ENCODE measurements around the gene UNC5B. TPM values are rescaled to one million over a fixed set of nuclear protein-coding genes. Genes with fewer than 3 reads are reported as not detected.

Gene UNC5B
- total RNA-seq, 1 donor from 2014 or later, result 6.3 TPM

DNA sequence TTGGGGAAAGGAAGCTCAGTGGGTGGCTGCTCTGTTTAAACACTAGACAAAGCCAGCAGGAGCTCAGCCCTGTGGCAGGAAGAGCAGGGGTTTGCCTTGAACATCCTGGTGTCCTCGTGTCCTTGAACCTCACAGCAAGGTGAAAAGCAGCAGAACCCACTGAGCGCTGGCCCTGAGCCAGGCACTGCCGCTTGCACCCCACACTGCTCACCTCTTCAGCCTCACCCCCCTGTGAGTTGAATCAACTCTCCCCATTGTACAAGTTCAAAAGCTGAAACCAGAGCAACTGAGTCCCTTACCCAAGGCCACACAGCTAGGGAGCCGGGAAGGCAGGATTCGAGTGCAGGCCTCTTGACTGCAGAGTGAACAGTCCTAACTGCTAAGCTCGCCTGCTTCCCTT is 138.7 kb downstream of the UNC5B start:
- H3K9ac ChIP-seq (ENCODE audit: low read depth in 1 of 3, low read length in 3 of 3), result no peak overlapping the region
- H3K9me3 ChIP-seq (ENCODE audit: control insufficient read depth in 3 of 3, low read length in 3 of 3), result no peaks in the 10 kb centered on the region
- H3K4me1 ChIP-seq (ENCODE audit: control insufficient read depth in 3 of 3, insufficient read depth in 3 of 3, low read length in 3 of 3), result peaks cover 5 to 13% (median 10%) of the 10 kb centered on the region in 3 donors
- H3K27ac ChIP-seq (ENCODE audit: low read depth, low read length), result no peak overlapping the region
- H3K4me3 ChIP-seq (ENCODE audit: low read length in 3 of 3), result no peak overlapping the region
- peaks cover 0 to 5% (median 2%) of the 10 kb centered on the region in 3 donors for H3K36me3 ChIP-seq (ENCODE audit: control insufficient read depth in 3 of 3, insufficient read depth in 3 of 3, low read length in 3 of 3)
- H3K27me3 ChIP-seq (ENCODE audit: control insufficient read depth in 3 of 3, insufficient read depth in 3 of 3, low read length in 3 of 3), result no peaks in the 10 kb centered on the region

DNA sequence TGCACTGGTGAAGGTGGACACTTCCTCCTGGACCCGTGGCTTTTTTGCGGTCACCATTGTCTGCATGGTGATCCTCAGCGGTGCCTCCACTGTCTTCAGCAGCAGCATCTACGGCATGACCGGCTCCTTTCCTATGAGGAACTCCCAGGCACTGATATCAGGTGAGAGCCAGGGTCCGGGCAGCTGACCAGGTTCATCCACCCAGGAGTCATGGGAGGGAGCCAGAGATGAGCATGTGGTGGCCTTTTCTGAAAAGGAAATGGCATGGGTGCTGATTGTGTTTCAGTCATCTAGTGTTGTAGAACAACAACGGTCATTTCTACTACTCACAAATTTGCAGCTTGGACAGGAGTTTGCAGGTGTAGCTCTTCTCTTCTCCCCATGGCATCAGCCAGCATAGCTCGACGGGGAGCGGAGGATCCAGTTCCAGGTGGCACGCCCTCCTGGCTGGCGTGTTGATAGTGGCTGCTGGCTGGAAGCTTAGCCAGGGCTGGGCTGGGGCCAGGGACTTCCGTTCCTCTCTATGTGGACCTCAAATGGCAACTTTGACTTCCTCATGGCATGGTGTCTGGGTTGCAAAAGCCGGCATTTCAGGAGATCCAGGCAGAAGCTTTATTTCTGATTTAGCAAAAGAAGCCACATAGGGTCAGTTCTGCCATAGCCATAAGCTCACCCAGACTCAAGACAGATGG is 139.4 kb downstream of the UNC5B start:
- Histone ChIP-seq H3K36me3 (ENCODE audit: control insufficient read depth in 3 of 3, insufficient read depth in 3 of 3, low read length in 3 of 3) (peaks cover 0 to 9% (median 3%) of the 10 kb centered on the region in 3 donors), H3K27ac (ENCODE audit: low read depth, low read length) (no peak overlapping the region), H3K4me3 (ENCODE audit: low read length in 3 of 3) (no peak overlapping the region), H3K9ac (ENCODE audit: low read depth in 1 of 3, low read length in 3 of 3) (no peak overlapping the region), H3K9me3 (ENCODE audit: control insufficient read depth in 3 of 3, low read length in 3 of 3) (no peaks in the 10 kb centered on the region), H3K4me1 (ENCODE audit: control insufficient read depth in 3 of 3, insufficient read depth in 3 of 3, low read length in 3 of 3) (peaks cover 5 to 13% (median 10%) of the 10 kb centered on the region in 3 donors), H3K27me3 (ENCODE audit: control insufficient read depth in 3 of 3, insufficient read depth in 3 of 3, low read length in 3 of 3) (no peaks in the 10 kb centered on the region)

Other genes starting within 250 kb of the UNC5B start
- gene SLC29A3, start 106.7 kb downstream of the UNC5B start, total RNA-seq, result 1.0 TPM
- 3.7 TPM for gene CDH23, start 184.3 kb downstream of the UNC5B start, total RNA-seq

All from skeletal muscle tissue (tissue), 4 donors.